ENCODE measurements around the gene ANKRD34A.
A peak's percentile ranks its signal among the peaks of the same experiment; 100 is the strongest.

The ANKRD34A gene

GRCh38 chr1:145975216-145975615 is 10.8 kb upstream of the ANKRD34A start:
- TF ChIP-seq CTCF (IDR thresholded peaks at IDR 0.05) = no peak
- Histone ChIP-seq H3K9me3 (ENCODE audit: control insufficient read depth, low read length) (no peaks in the 10 kb centered on the region), H3K27me3 (ENCODE audit: control insufficient read depth, insufficient read depth, low read length) (no peaks in the 10 kb centered on the region), H3K4me3 (ENCODE audit: low read depth, low read length) (no peak overlapping the region), H3K9ac (no peak overlapping the region), H3K27ac (no peak overlapping the region), H3K36me3 (ENCODE audit: control insufficient read depth, insufficient read depth, low read length) (no peaks in the 10 kb centered on the region), H2AFZ (no peak overlapping the region), H3K79me2 (peaks cover 9% of the 10 kb centered on the region), H3K4me1 (peaks cover 26% of the 10 kb centered on the region), H3K4me2 (ENCODE audit: low read length) (no peak overlapping the region)

GRCh38 chr1:145974721-145975120 is 10.3 kb upstream of the ANKRD34A start:
- no peak overlapping the region for H3K9ac ChIP-seq

GRCh38 chr1:145972580-145972979 is 8.2 kb upstream of the ANKRD34A start:
- H3K4me1 ChIP-seq = peaks cover 5% of the 10 kb centered on the region
- TF ChIP-seq CTCF (IDR thresholded peaks at IDR 0.05) = no peak
- H3K4me2 ChIP-seq (ENCODE audit: low read length) = no peak overlapping the region
- no peaks in the 10 kb centered on the region for H3K27me3 ChIP-seq (ENCODE audit: control insufficient read depth, insufficient read depth, low read length)
- H3K9me3 ChIP-seq (ENCODE audit: control insufficient read depth, low read length) = no peaks in the 10 kb centered on the region
- H3K27ac ChIP-seq = no peak overlapping the region
- no peaks in the 10 kb centered on the region for H3K36me3 ChIP-seq (ENCODE audit: control insufficient read depth, insufficient read depth, low read length)
- no peak overlapping the region for H3K4me3 ChIP-seq (ENCODE audit: low read depth, low read length)
- H3K9ac ChIP-seq = no peak overlapping the region
- peaks cover 12% of the 10 kb centered on the region for H3K79me2 ChIP-seq
- H2AFZ ChIP-seq = no peak overlapping the region

More at GRCh38 chr1:145974721-145975120, 10.3 kb upstream of the ANKRD34A start:
- no peaks in the 10 kb centered on the region for H3K36me3 ChIP-seq (ENCODE audit: control insufficient read depth, insufficient read depth, low read length)
- no peak overlapping the region for H3K4me2 ChIP-seq (ENCODE audit: low read length)
- TF ChIP-seq CTCF (IDR thresholded peaks at IDR 0.05) = no peak
- H3K4me3 ChIP-seq (ENCODE audit: low read depth, low read length) = no peak overlapping the region
- H3K9me3 ChIP-seq (ENCODE audit: control insufficient read depth, low read length) = no peaks in the 10 kb centered on the region
- H3K27me3 ChIP-seq (ENCODE audit: control insufficient read depth, insufficient read depth, low read length) = no peaks in the 10 kb centered on the region
- peaks cover 12% of the 10 kb centered on the region for H3K79me2 ChIP-seq
- H3K4me1 ChIP-seq = peaks cover 21% of the 10 kb centered on the region
- no peak overlapping the region for H3K27ac ChIP-seq
- no peak overlapping the region for H2AFZ ChIP-seq

GRCh38 chr1:145967288-145967687 is 2.9 kb upstream of the ANKRD34A start:
- no peaks in the 10 kb centered on the region for H3K36me3 ChIP-seq (ENCODE audit: control insufficient read depth, insufficient read depth, low read length)
- H3K79me2 ChIP-seq = peaks cover 6% of the 10 kb centered on the region
- no peak overlapping the region for H3K4me2 ChIP-seq (ENCODE audit: low read length)
- no peaks in the 10 kb centered on the region for H3K27me3 ChIP-seq (ENCODE audit: control insufficient read depth, insufficient read depth, low read length)
- H2AFZ ChIP-seq = no peak overlapping the region
- H3K9ac ChIP-seq = no peak overlapping the region
- no peak overlapping the region for H3K4me3 ChIP-seq (ENCODE audit: low read depth, low read length)
- no peak overlapping the region for H3K27ac ChIP-seq
- H3K9me3 ChIP-seq (ENCODE audit: control insufficient read depth, low read length) = no peaks in the 10 kb centered on the region
- TF ChIP-seq CTCF (IDR thresholded peaks at IDR 0.05) = no peak
- H3K4me1 ChIP-seq = peaks cover 6% of the 10 kb centered on the region

- Histone ChIP-seq H3K27ac (peak overlapping the region; percentile 92), H3K4me1 (peaks cover 6% of the 10 kb centered on the region), H3K27me3 (ENCODE audit: control insufficient read depth, insufficient read depth, low read length) (no peaks in the 10 kb centered on the region), H3K4me3 (ENCODE audit: low read depth, low read length) (peak overlapping the region; percentile 48), H3K9me3 (ENCODE audit: control insufficient read depth, low read length) (no peaks in the 10 kb centered on the region), H3K4me2 (ENCODE audit: low read length) (peak overlapping the region; percentile 78), H3K9ac (no peak overlapping the region), H3K79me2 (peaks cover 9% of the 10 kb centered on the region), H3K36me3 (ENCODE audit: control insufficient read depth, insufficient read depth, low read length) (no peaks in the 10 kb centered on the region), H2AFZ (peak overlapping the region; percentile 67)
- no peak for TF ChIP-seq CTCF (IDR thresholded peaks at IDR 0.05)
Observed at GRCh38 chr1:145965119-145965744, 857 bp upstream of the ANKRD34A start.
